Measurements from ENCODE around the gene SLC12A8. TPM values are rescaled to one million over a fixed set of nuclear protein-coding genes. Genes with fewer than 3 reads are reported as not detected.

SLC12A8 gene
- total and polyA plus RNA-seq, 9 of the 15 experiments (the other 6 are each of a cell fraction or from before 2014, with no cell fraction given) = 0.04 to 0.33 (median 0.09) TPM; not detected in 4

GRCh38 chr3:125240496-125240895 is 27.9 kb upstream of the SLC12A8 start (continued):
- TF ChIP-seq MGA (IDR thresholded peaks at IDR 0.05) = no peak
- TF ChIP-seq ZNF444 (CRISPR knock-in tag; IDR thresholded peaks at IDR 0.05) = no peak
- no peak for TF ChIP-seq LCOR (CRISPR knock-in tag; IDR thresholded peaks at IDR 0.05)
